Myometrial cell (primary cell): ENCODE results near the gene SERPINE1. TPM values are rescaled to one million over a fixed set of nuclear protein-coding genes. Genes with fewer than 3 reads are reported as not detected.

Experiments
- total RNA-seq: library from RNA; depleted of rRNA; stranded (reverse); fragments of >200 nt; gene quantifications from 2 replicates; pipeline ENCODE4 v1.2.3, GENCODE V29; 2015

Gene SERPINE1
- total RNA-seq = 1,908 and 2,020 TPM in 2 replicates

DNA sequence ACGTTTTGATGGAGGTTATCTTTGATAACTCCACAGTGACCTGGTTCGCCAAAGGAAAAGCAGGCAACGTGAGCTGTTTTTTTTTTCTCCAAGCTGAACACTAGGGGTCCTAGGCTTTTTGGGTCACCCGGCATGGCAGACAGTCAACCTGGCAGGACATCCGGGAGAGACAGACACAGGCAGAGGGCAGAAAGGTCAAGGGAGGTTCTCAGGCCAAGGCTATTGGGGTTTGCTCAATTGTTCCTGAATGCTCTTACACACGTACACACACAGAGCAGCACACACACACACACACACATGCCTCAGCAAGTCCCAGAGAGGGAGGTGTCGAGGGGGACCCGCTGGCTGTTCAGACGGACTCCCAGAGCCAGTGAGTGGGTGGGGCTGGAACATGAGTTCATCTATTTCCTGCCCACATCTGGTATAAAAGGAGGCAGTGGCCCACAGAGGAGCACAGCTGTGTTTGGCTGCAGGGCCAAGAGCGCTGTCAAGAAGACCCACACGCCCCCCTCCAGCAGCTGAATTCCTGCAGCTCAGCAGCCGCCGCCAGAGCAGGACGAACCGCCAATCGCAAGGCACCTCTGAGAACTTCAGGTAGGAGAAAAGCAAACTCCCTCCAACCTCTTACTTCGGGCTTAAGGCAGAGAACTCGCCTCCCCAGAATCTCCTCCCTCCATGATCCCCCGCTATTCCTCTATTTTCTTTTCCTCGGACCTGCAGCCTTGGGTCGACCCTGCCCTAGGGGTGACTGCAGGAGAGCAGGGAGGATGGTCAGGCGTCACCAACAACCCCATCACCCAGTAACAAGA is at the start of gene SERPINE1:
Gene SERPINE1, plus strand, starts transcription at position 454 of the 809 bp plus-strand sequence. CDS start 1,290 bp downstream, outside the sequence.

DNA sequence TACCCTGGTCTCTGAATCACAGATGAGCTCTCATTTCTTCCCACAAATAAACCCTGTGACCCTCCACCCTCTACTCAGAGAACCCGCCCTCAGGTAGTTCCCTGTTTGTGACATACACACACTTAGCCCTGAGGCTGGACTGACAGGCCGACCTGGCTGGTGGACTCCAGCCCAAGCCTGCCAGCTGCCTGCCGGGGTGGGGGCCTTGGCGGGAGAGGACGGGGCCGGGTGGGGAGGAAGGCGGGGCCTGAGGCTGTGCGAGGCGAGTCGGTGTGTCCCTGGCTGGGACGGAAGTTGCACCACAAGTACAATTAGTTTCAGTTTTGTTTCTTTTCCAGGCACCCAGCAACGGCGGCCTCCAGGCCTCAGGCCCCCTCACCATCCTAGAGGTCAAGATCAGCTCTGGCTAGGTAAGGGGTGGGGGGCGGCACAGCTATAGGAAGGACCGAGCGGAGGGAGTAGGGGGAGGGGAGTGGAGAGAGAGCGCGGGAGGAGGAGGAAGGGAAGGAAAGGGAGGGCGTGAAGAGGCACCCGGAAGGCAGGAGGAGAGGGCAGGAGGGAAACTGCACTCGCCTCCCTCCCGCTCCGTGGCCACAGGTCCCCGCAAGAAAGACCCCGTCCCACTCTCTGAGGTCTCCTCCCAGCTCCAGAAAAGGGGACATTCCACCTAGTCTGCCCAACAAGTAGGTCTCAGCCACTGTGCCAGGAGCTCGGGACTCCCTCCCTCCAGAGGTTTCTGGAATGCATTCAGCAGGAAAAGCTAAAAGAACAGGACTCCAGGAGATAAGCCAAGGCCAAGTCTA is 41.5 kb upstream of the SERPINE1 start, which contains the start of gene TRIM56:
Gene TRIM56, plus strand, starts transcription at position 320 of the 803 bp plus-strand sequence. CDS start 1,832 bp downstream, outside the sequence.

DNA sequence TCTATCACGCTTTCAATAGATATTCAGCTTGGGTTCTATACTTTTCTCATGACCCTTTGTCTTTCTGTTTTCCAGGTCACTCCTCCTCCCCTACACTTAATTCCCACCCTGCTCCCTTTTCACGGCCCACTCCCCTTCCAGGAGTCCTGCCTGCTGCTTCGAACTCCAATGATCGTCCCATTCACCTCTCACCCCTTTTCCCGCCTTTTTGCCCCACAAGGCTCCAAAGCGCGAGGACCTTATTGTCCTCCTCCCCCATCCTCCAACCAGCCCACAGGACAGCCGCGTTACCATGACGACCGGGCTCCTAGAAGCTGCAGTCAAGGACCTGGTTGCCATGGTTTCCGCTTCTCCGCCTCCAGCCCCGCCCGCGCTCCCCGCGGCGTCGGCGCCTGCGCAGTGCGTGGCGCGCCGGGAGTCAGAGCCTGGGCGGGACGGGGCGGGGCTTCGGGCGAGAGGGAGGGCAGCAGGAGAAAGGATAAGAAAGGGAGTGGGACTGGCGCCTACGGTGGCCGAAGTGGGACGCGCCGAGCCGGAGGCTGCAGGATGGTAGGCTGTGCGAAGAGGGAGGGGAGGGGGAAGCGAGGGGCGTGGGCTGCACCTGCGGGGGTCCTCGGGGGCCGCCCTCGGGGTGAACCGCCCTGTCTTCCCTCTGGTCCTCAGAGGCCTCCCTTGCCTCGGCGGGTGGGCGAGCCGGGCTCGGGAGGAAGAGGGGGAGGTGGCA is 27.2 kb downstream of the SERPINE1 start, which contains the start of gene AP1S1:
Gene AP1S1, plus strand, starts transcription at position 508 of the 724 bp plus-strand sequence. Its CDS starts 39 bp downstream, at position 547.

DNA sequence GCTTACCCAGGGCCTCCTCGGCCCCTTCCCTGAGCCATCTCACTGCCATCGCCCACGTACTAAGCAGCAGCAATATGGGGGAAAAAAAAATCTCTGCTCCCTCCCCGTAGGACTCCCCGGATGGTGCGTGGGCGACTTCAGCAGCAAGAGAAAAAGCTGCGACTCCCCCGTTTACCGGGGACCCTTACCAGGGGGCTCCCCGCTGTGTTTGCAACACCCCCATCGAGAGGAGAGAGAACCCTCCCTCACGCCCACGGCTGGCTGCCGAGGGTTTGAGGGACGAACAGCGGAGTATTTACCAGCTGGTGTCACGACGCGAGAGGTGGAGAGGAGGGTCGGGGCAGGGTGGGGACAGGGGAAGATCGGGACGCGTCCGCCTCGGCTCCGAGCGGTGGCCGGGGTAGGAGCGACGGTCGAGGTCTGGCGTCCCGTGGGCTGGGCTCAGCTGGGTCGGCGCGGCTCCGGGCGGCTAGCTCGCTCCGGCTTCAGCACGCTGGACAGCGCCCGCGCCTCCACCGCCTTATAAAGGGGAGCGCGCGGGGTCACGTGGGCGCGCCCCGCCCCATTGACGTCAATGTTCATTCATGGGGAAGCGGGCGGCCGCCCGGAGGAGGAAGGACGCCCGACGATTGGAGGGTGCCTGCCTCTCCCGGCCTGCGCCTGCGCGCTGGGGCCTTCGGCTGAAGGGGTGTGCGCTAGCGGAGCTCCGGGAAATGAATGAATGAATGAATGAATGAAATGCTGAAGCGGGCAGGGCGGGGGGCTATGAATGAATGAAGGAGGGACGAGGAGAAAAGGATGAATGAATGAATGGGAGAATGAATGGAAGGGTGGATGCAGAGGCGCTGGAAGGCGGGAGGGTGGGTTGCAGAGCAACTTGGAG is 38.4 kb downstream of the SERPINE1 start, which contains the start of gene VGF:
Gene VGF, minus strand, starts transcription at position 495 of the 883 bp plus-strand sequence. CDS start 726 bp downstream, outside the sequence.

DNA sequence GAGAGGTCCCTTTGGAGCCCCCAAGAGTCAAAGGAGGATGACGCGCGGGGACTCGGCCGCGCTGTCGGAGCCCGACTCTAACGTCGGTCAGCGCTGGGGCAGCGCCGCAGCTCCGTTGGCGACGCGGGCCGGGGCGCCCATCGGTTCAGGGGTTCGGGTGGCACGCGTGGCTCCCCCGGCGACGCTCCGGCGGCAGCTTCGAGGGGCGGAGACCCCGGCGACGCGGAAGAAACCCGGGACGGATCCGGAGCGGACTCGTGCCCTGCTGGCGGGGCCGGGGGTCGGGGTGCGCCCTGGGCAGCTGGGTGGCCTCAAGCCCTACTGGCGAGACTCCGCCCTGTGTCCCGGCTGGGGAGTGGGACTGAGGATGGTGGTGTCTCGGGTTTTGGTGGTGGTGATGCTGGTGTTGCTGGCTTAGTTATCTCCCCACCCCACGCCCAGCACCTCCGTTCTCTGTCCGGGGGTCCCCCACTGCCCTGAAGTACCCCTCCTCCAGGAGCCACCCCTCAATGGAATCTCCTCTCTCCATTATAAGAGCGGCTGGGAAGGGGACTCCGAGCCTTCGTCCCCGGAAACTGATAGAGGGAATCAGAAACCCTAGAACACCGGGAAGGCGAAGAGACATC is 53.3 kb downstream of the SERPINE1 start, which contains the start of gene NAT16:
Gene NAT16, minus strand, starts transcription at position 164 of the 626 bp plus-strand sequence. CDS start 5,486 bp downstream, outside the sequence.

Other genes with a start within 250 kb of the SERPINE1 start
- gene UFSP1, start 237.4 kb upstream of the SERPINE1 start, total RNA-seq = 11.2 and 14.7 TPM in 2 replicates
- not detected in 2 replicates for gene ACHE, start 231.2 kb upstream of the SERPINE1 start, total RNA-seq
- gene MUC3A, start 177.6 kb upstream of the SERPINE1 start, total RNA-seq = not detected in 2 replicates
- gene MUC12, start 157.5 kb upstream of the SERPINE1 start, total RNA-seq = 5.5 and 11.2 TPM in 2 replicates
- gene MUC17, start 107.0 kb upstream of the SERPINE1 start, total RNA-seq = not detected in 2 replicates
- 9.2 and 11.2 TPM in 2 replicates for gene TRIM56, start 41.6 kb upstream of the SERPINE1 start, total RNA-seq
- gene AP1S1, start 27.4 kb downstream of the SERPINE1 start, total RNA-seq = 274 and 306 TPM in 2 replicates
- 0.53 and 1.2 TPM in 2 replicates for gene VGF, start 38.5 kb downstream of the SERPINE1 start, total RNA-seq
- gene NAT16, start 53.2 kb downstream of the SERPINE1 start, total RNA-seq = not detected in 2 replicates
- gene MOGAT3, start 73.9 kb downstream of the SERPINE1 start, total RNA-seq = not detected in 2 replicates
- 111 and 114 TPM in 2 replicates for gene PLOD3, start 90.5 kb downstream of the SERPINE1 start, total RNA-seq
- gene ZNHIT1, start 91.1 kb downstream of the SERPINE1 start, total RNA-seq = 136 and 174 TPM in 2 replicates
- gene CLDN15, start 110.7 kb downstream of the SERPINE1 start, total RNA-seq = 3.5 and 4.9 TPM in 2 replicates
- 232 and 308 TPM in 2 replicates for gene FIS1, start 118.0 kb downstream of the SERPINE1 start, total RNA-seq
- gene IFT22, start 194.7 kb downstream of the SERPINE1 start, total RNA-seq = 48.4 and 52.8 TPM in 2 replicates
- gene COL26A1, start 235.8 kb downstream of the SERPINE1 start, total RNA-seq = not detected in 2 replicates